Lower leg skin (tissue), 4 donors: ENCODE measurements around the gene PNKP. TPM values are rescaled to one million over a fixed set of nuclear protein-coding genes. Genes with fewer than 3 reads are reported as not detected.

Experiments
- DNase-seq, 2 donors: peaks; one replicate each; pipeline ENCODE4 v3.0.0-alpha.2; 2019; ENCODE audit warnings: low spot score in 2 of 2
- H3K4me3 ChIP-seq: fragments of 200-600 bp; sonication (generic); 2 replicates; pipeline ENCODE4 v1.5.1; 2017; ENCODE audit warnings: mild to moderate bottlenecking, low read depth; ENCODE audit not compliant: poor library complexity, severe bottlenecking
- CTCF ChIP-seq, 3 donors: fragments of 450-650 bp; IDR thresholded peaks; one replicate each; pipeline ENCODE4 v1.5.1; 2016; ENCODE audit warnings: antibody characterized with exemption in 3 of 3, mild to moderate bottlenecking in 3 of 3, moderate library complexity in 2 of 3
- POLR2A ChIP-seq, 2 donors: fragments of 450-650 bp; IDR thresholded peaks; one replicate each; pipeline ENCODE4 v1.6.1; 2016 to 2017; ENCODE audit warnings: antibody characterized with exemption in 2 of 2, mild to moderate bottlenecking in 1 of 2, moderate library complexity in 1 of 2
- WGBS, 2 donors: methylation state at CpG; one replicate each; pipeline ENCODE4 v1.1.5; 2018; 5-methylcytosine and 5-hydroxymethylcytosine counted together
- intact Hi-C: fragments of 100-400 bp; cut with DNase I; formaldehyde crosslinking; loops from one replicate; pipeline ENCODE4 v1.15.0; 2023; ENCODE audit warnings: low total_unique reads
- total RNA-seq, 4 donors: library from RNA; depleted of rRNA; stranded (reverse); fragments of >200 nt; gene quantifications; one replicate each; pipeline ENCODE4 v1.1.0, GENCODE V29; 2016

Gene PNKP
- total RNA-seq, 4 donors from 2014 or later: 29.3 to 49.7 (median 35.1) TPM

GRCh38 chr19:49840736-49841249, 26.6 kb downstream of the PNKP start:
- TF ChIP-seq CTCF (IDR thresholded peaks at IDR 0.05): no peak
- TF ChIP-seq POLR2A (IDR thresholded peaks at IDR 0.05): no peak
- H3K4me3 ChIP-seq: no peak overlapping the region
- DNase-seq: no peak
- WGBS, 2 donors: 91 to 93% methylated on average over 17 of the region's 17 CpGs
- intact Hi-C loops: no loop called here

- 87 to 88% methylated on average over 11 of the region's 11 CpGs for WGBS, 2 donors
- H3K4me3 ChIP-seq: no peak overlapping the region
- intact Hi-C loops: no loop called here
- TF ChIP-seq CTCF (IDR thresholded peaks at IDR 0.05) (no peak), POLR2A (IDR thresholded peaks at IDR 0.05) (no peak)
- no peak for DNase-seq
These were observed 27.1 kb downstream of the PNKP start for GRCh38 chr19:49840321-49840720.

- 90 to 91% methylated on average over 11 of the region's 11 CpGs for WGBS, 2 donors
- TF ChIP-seq POLR2A (IDR thresholded peaks at IDR 0.05) (no peak), CTCF (IDR thresholded peaks at IDR 0.05) (no peak)
- no peak for DNase-seq
- no peak overlapping the region for H3K4me3 ChIP-seq
- intact Hi-C loops: no loop called here
These were observed 27.7 kb downstream of the PNKP start for GRCh38 chr19:49839713-49840112.

GRCh38 chr19:49838885-49839588, 28.3 kb downstream of the PNKP start:
- no peak for DNase-seq
- no peak overlapping the region for H3K4me3 ChIP-seq
- no peak for TF ChIP-seq CTCF (IDR thresholded peaks at IDR 0.05)
- no peak for TF ChIP-seq POLR2A (IDR thresholded peaks at IDR 0.05)
- 93 to 95% methylated on average over 18 of the region's 18 CpGs for WGBS, 2 donors
- intact Hi-C loops: no loop called here

- WGBS, 2 donors: 95 to 99% methylated on average over 9 of the region's 9 CpGs
- no peak for TF ChIP-seq CTCF (IDR thresholded peaks at IDR 0.05)
- no peak for TF ChIP-seq POLR2A (IDR thresholded peaks at IDR 0.05)
- intact Hi-C loops: no loop called here
- DNase-seq: no peak
- no peak overlapping the region for H3K4me3 ChIP-seq
These were observed 30.0 kb downstream of the PNKP start for GRCh38 chr19:49837425-49837824.

GRCh38 chr19:49837009-49837310, 30.4 kb downstream of the PNKP start:
- TF ChIP-seq POLR2A (IDR thresholded peaks at IDR 0.05): no peak
- TF ChIP-seq CTCF (IDR thresholded peaks at IDR 0.05): no peak
- no peak overlapping the region for H3K4me3 ChIP-seq
- no peak for DNase-seq
- intact Hi-C loops: no loop called here
- 84 to 91% methylated on average over 3 to 5 of the region's 5 CpGs for WGBS, 2 donors
